ENCODE data around the gene D2HGDH. TPM values are rescaled to one million over a fixed set of nuclear protein-coding genes. Genes with fewer than 3 reads are reported as not detected.

The D2HGDH gene
- total RNA-seq = 10 to 100 TPM; 38.7 to 55.3 TPM

GRCh38 chr2:241734467-241735208, at the start of gene D2HGDH:
TSS of gene D2HGDH (plus strand) at chr2:241734630. CDS start at chr2:241735225, 595 bp downstream.
- intact Hi-C loops (cut with DNase I) = loop anchor here (5.0 kb wide), 1 partner anchor 143 kb away; no protein-coding TSS in a partner anchor
- H3K4me1 ChIP-seq (replicated peaks) = no peaks in the 10 kb centered on the region
- no peaks in the 10 kb centered on the region for H3K27me3 ChIP-seq (replicated peaks; ENCODE audit: insufficient read depth)
- no peaks in the 10 kb centered on the region for H3K36me3 ChIP-seq
- peak within 1 kb of the TSS; percentile 82 to 90 for H3K27ac ChIP-seq
- TF ChIP-seq POLR2A (IDR thresholded peaks at IDR 0.05) (peak; percentile 77), POLR2AphosphoS5 (IDR thresholded peaks at IDR 0.05) (no peak), CTCF (IDR thresholded peaks at IDR 0.05) (peak in 1 of 4 experiments; percentile 3)
- H3K9me3 ChIP-seq = no peaks in the 10 kb centered on the region
- WGBS = 1% methylated on average over 25 of the region's 98 CpGs
- H3K4me3 ChIP-seq = peak within 1 kb of the TSS; percentile 79 to 93
- peak; percentile 92 for DNase-seq (ENCODE audit: low spot score)

GRCh38 chr2:241686324-241686649, 48.1 kb upstream of the D2HGDH start:
- intact Hi-C loops (cut with DNase I) = no loop called here
- no peak for DNase-seq (ENCODE audit: low spot score)
- Histone ChIP-seq H3K36me3 (no peaks in the 10 kb centered on the region), H3K27ac (peak overlapping the region; percentile 67 to 90), H3K4me3 (peak overlapping the region; percentile 81 to 88), H3K9me3 (no peaks in the 10 kb centered on the region), H3K27me3 (replicated peaks; ENCODE audit: insufficient read depth) (no peaks in the 10 kb centered on the region), H3K4me1 (replicated peaks) (peaks cover 9% of the 10 kb centered on the region)
- TF ChIP-seq CTCF (IDR thresholded peaks at IDR 0.05) = no peak
- no peak for TF ChIP-seq POLR2A (IDR thresholded peaks at IDR 0.05)
- TF ChIP-seq POLR2AphosphoS5 (IDR thresholded peaks at IDR 0.05) = no peak
- under 1% methylated on average over 37 of the region's 37 CpGs for WGBS

GRCh38 chr2:241686650-241687425, 47.6 kb upstream of the D2HGDH start, which contains the start of gene DTYMK:
TSS of gene DTYMK (minus strand) at chr2:241686815. CDS start at chr2:241686783, 32 bp downstream.
- intact Hi-C loops (cut with DNase I) = no loop called here
- Histone ChIP-seq H3K4me1 (replicated peaks) (peaks cover 9% of the 10 kb centered on the region), H3K27me3 (replicated peaks; ENCODE audit: insufficient read depth) (no peaks in the 10 kb centered on the region), H3K36me3 (no peaks in the 10 kb centered on the region), H3K27ac (peak within 1 kb of the TSS; percentile 87 to 90), H3K9me3 (no peaks in the 10 kb centered on the region), H3K4me3 (peak within 1 kb of the TSS; percentile 81 to 88)
- peak in 1 of 4 experiments; percentile 13 for TF ChIP-seq CTCF (IDR thresholded peaks at IDR 0.05)
- TF ChIP-seq POLR2A (IDR thresholded peaks at IDR 0.05) = peak; percentile 68
- TF ChIP-seq POLR2AphosphoS5 (IDR thresholded peaks at IDR 0.05) = peak; percentile 89
- 0% methylated on average over 46 of the region's 102 CpGs for WGBS
- peak; percentile 97 for DNase-seq (ENCODE audit: low spot score)

GRCh38 chr2:241689306-241689705, 45.1 kb upstream of the D2HGDH start:
- TF ChIP-seq CTCF (IDR thresholded peaks at IDR 0.05) (no peak), POLR2AphosphoS5 (IDR thresholded peaks at IDR 0.05) (no peak), POLR2A (IDR thresholded peaks at IDR 0.05) (no peak)
- no peaks in the 10 kb centered on the region for H3K36me3 ChIP-seq
- DNase-seq (ENCODE audit: low spot score) = no peak
- 91% methylated on average over 10 of the region's 10 CpGs for WGBS
- H3K27me3 ChIP-seq (replicated peaks; ENCODE audit: insufficient read depth) = no peaks in the 10 kb centered on the region
- no peak overlapping the region for H3K4me3 ChIP-seq
- no peaks in the 10 kb centered on the region for H3K9me3 ChIP-seq
- intact Hi-C loops (cut with DNase I) = no loop called here
- peaks cover 9% of the 10 kb centered on the region for H3K4me1 ChIP-seq (replicated peaks)
- H3K27ac ChIP-seq = no peak overlapping the region

All from prostate gland (tissue), 2 donors.